Measurements from ENCODE around the gene COQ8A.

Gene COQ8A

GRCh38 chr1:226957714-226958113 is 17.6 kb downstream of the COQ8A start:
- TF ChIP-seq EZH2 (IDR thresholded peaks at IDR 0.05; ENCODE audit: borderline replicate concordance, low read depth, low read length, severe bottlenecking) = no peak
- TF ChIP-seq CTCF (IDR thresholded peaks at IDR 0.05; ENCODE audit: borderline replicate concordance, extremely low read depth, low read length, poor library complexity, severe bottlenecking) = no peak
- no peaks in the 10 kb centered on the region for H3K27me3 ChIP-seq (ENCODE audit: insufficient read depth, low read length, poor library complexity)
- no peak overlapping the region for H3K4me2 ChIP-seq (ENCODE audit: insufficient read depth, low read length)
- H4K20me1 ChIP-seq (ENCODE audit: insufficient read depth, low read length) = peaks cover 16% of the 10 kb centered on the region
- no peak overlapping the region for H3K9ac ChIP-seq (ENCODE audit: low read depth, low read length)
- H3K27ac ChIP-seq (ENCODE audit: low read length) = no peak overlapping the region
- H3K79me2 ChIP-seq (ENCODE audit: insufficient read depth, low read length) = peaks cover 34% of the 10 kb centered on the region
- no peak for DNase-seq
- H3K4me1 ChIP-seq (ENCODE audit: insufficient read depth, low read length) = no peaks in the 10 kb centered on the region
- no peak overlapping the region for H3K4me3 ChIP-seq (ENCODE audit: low read depth in 1 of 2, low read length in 2 of 2)
- H2AFZ ChIP-seq (ENCODE audit: low read depth, low read length) = no peak overlapping the region
- no peak for ATAC-seq (ENCODE audit: insufficient read depth, low read depth)
- H3K36me3 ChIP-seq (ENCODE audit: insufficient read depth, low read length) = no peaks in the 10 kb centered on the region
- H3K9me3 ChIP-seq (ENCODE audit: insufficient read depth, low read length, severe bottlenecking) = peaks cover 10% of the 10 kb centered on the region

- no peaks in the 10 kb centered on the region for H3K4me1 ChIP-seq (ENCODE audit: insufficient read depth, low read length)
- ATAC-seq (ENCODE audit: insufficient read depth, low read depth) (no peak), DNase-seq (no peak)
- TF ChIP-seq CTCF (IDR thresholded peaks at IDR 0.05; ENCODE audit: borderline replicate concordance, extremely low read depth, low read length, poor library complexity, severe bottlenecking) (no peak), EZH2 (IDR thresholded peaks at IDR 0.05; ENCODE audit: borderline replicate concordance, low read depth, low read length, severe bottlenecking) (no peak)
- H3K4me2 ChIP-seq (ENCODE audit: insufficient read depth, low read length) = no peak overlapping the region
- no peak overlapping the region for H2AFZ ChIP-seq (ENCODE audit: low read depth, low read length)
- H3K27ac ChIP-seq (ENCODE audit: low read length) = no peak overlapping the region
- no peak overlapping the region for H3K4me3 ChIP-seq (ENCODE audit: low read depth in 1 of 2, low read length in 2 of 2)
- H3K79me2 ChIP-seq (ENCODE audit: insufficient read depth, low read length) = peaks cover 32% of the 10 kb centered on the region
- H3K9ac ChIP-seq (ENCODE audit: low read depth, low read length) = no peak overlapping the region
- H3K9me3 ChIP-seq (ENCODE audit: insufficient read depth, low read length, severe bottlenecking) = peaks cover 10% of the 10 kb centered on the region
- H3K36me3 ChIP-seq (ENCODE audit: insufficient read depth, low read length) = no peaks in the 10 kb centered on the region
- H3K27me3 ChIP-seq (ENCODE audit: insufficient read depth, low read length, poor library complexity) = no peaks in the 10 kb centered on the region
- H4K20me1 ChIP-seq (ENCODE audit: insufficient read depth, low read length) = peaks cover 21% of the 10 kb centered on the region
Measured at GRCh38 chr1:226958300-226958699, 18.2 kb downstream of the COQ8A start.

- Histone ChIP-seq H3K27ac (ENCODE audit: low read length) (no peak overlapping the region), H3K36me3 (ENCODE audit: insufficient read depth, low read length) (peaks cover 3% of the 10 kb centered on the region; the same call in 1 of the 2 replicates), H3K27me3 (ENCODE audit: insufficient read depth, low read length, poor library complexity) (no peaks in the 10 kb centered on the region), H3K79me2 (ENCODE audit: insufficient read depth, low read length) (peaks cover 21% of the 10 kb centered on the region), H4K20me1 (ENCODE audit: insufficient read depth, low read length) (peaks cover 22% of the 10 kb centered on the region), H3K9me3 (ENCODE audit: insufficient read depth, low read length, severe bottlenecking) (peaks cover 2% of the 10 kb centered on the region), H3K4me1 (ENCODE audit: insufficient read depth, low read length) (no peaks in the 10 kb centered on the region), H3K9ac (ENCODE audit: low read depth, low read length) (no peak overlapping the region), H3K4me2 (ENCODE audit: insufficient read depth, low read length) (no peak overlapping the region), H2AFZ (ENCODE audit: low read depth, low read length) (no peak overlapping the region), H3K4me3 (ENCODE audit: low read depth in 1 of 2, low read length in 2 of 2) (no peak overlapping the region)
- ATAC-seq (ENCODE audit: insufficient read depth, low read depth) (no peak), DNase-seq (no peak)
- TF ChIP-seq CTCF (IDR thresholded peaks at IDR 0.05; ENCODE audit: borderline replicate concordance, extremely low read depth, low read length, poor library complexity, severe bottlenecking) (no peak), EZH2 (IDR thresholded peaks at IDR 0.05; ENCODE audit: borderline replicate concordance, low read depth, low read length, severe bottlenecking) (no peak)
Measured at GRCh38 chr1:226960256-226960655, 20.2 kb downstream of the COQ8A start.

Measured in DND-41 (cell line).